HepG2 (cell line): ENCODE results near the gene MYEOV. TPM values are rescaled to one million over a fixed set of nuclear protein-coding genes. Genes with fewer than 3 reads are reported as not detected.
A peak's percentile ranks its signal among the peaks of the same experiment; 100 is the strongest.

Source experiments
- ATAC-seq: fragments of 200-7000 bp; cut with Tn5 transposase; 3 replicates; pipeline ENCODE4 v1.9.1; 2020; ENCODE audit warnings: mild to moderate bottlenecking, moderate library complexity
- BruUV-seq: library from RNA; stranded (reverse); fragments of 400-500 nt; replicated peaks from 2 replicates; lab custom pipeline; 2021; lab: Mats Ljungman, UMichigan
- CTCF ChIA-PET: fragments of 300-600 bp; formaldehyde crosslinking; extraction: SDS; loops from one replicate; lab custom pipeline; 2021; ENCODE audit warnings: low total read pairs, inconsistent platforms, low intra/inter-chr PET ratio; lab: Yijun Ruan, JAX
- POLR2A ChIA-PET: fragments of 350-600 bp; sonication (Branson Sonifier 250); formaldehyde crosslinking; loops from one replicate; lab custom pipeline; 2020; ENCODE audit warnings: antibody characterized with exemption, inconsistent platforms; lab: Yijun Ruan, JAX
- DNase-seq: peaks from one replicate; pipeline ENCODE4 v3.0.0-alpha.2; 2015; ENCODE audit warnings: low spot score
- FAIRE-seq: peaks from 3 replicates; lab custom pipeline; 2011; peaks lifted over from hg19 to GRCh38; lab: Jason Lieb, UNC
- H2AFZ ChIP-seq: one replicate; pipeline ENCODE4 v1.6.1; 2011; ENCODE audit warnings: low read length, inconsistent platforms
- H3K27ac ChIP-seq: fragments of 300-600 bp; 3 replicates; pipeline ENCODE4 v1.8.0; 2011; ENCODE audit warnings: mixed run types, mild to moderate bottlenecking, mixed read lengths, low read length, inconsistent platforms; ENCODE audit not compliant: insufficient read depth; ENCODE audit errors: extremely low read length
- H3K27me3 ChIP-seq, 2 experiments: fragments of 200-600 bp in 1 of 2; 2 replicates in 1 of 2; 3 replicates in 1 of 2; pipeline versions ENCODE4 v1.6.0 to v1.8.0; 2011; ENCODE audit warnings: low read length in 2 of 2, mild to moderate bottlenecking in 2 of 2, moderate library complexity in 2 of 2, inconsistent platforms in 1 of 2; ENCODE audit not compliant: insufficient read depth in 2 of 2, control insufficient read depth in 1 of 2
- H3K36me3 ChIP-seq, 2 experiments: fragments of 200-600 bp in 1 of 2; replicated peaks in 1 of 2; 2 replicates in 1 of 2; 3 replicates in 1 of 2; pipeline versions ENCODE4 v1.5.1 to v1.8.0; 2011; ENCODE audit warnings: low read length in 2 of 2, inconsistent platforms in 1 of 2; ENCODE audit not compliant: insufficient read depth in 2 of 2, control insufficient read depth in 1 of 2
- H3K4me1 ChIP-seq: 2 replicates; pipeline ENCODE4 v1.5.1; 2012; ENCODE audit warnings: low read length, inconsistent platforms; ENCODE audit not compliant: insufficient read depth
- H3K4me2 ChIP-seq: 2 replicates; pipeline ENCODE4 v1.6.0; 2011; ENCODE audit warnings: low read depth, low read length, inconsistent platforms
- H3K4me3 ChIP-seq, 3 experiments: fragments of 200-600 bp in 1 of 3; sonication (generic), shearing (Covaris generic) in 1 of 3; replicated peaks in 1 of 3; 2 replicates each; pipeline ENCODE4 v1.5.1; 2011 to 2016; ENCODE audit warnings: low read length in 3 of 3, inconsistent platforms in 2 of 3, low read depth in 2 of 3, mild to moderate bottlenecking in 2 of 3, control low read depth in 1 of 3, mixed read lengths in 1 of 3; ENCODE audit not compliant: insufficient read depth in 1 of 3
- H3K79me2 ChIP-seq: one replicate; pipeline ENCODE4 v1.6.1; 2011; ENCODE audit warnings: low read length, inconsistent platforms; ENCODE audit not compliant: insufficient read depth
- H3K9ac ChIP-seq: 2 replicates; pipeline ENCODE4 v1.6.0; 2011; ENCODE audit warnings: mild to moderate bottlenecking, low read depth, low read length, inconsistent platforms; ENCODE audit not compliant: insufficient read depth
- H3K9me3 ChIP-seq: 2 replicates; pipeline ENCODE4 v1.5.1; 2012; ENCODE audit warnings: mild to moderate bottlenecking, low read length
- H4K20me1 ChIP-seq: 2 replicates; pipeline ENCODE4 v1.6.0; 2011; ENCODE audit warnings: inconsistent platforms, mild to moderate bottlenecking, low read length, moderate library complexity; ENCODE audit not compliant: insufficient read depth
- HINFP ChIP-seq: sonication (generic); formaldehyde crosslinking; IDR thresholded peaks from 2 replicates; pipeline ENCODE4 v1.4.0; 2020; ENCODE audit warnings: low read depth, mild to moderate bottlenecking, missing genetic modification reagents
- HNF4G ChIP-seq, 2 experiments: sonication (generic) in 1 of 2; formaldehyde crosslinking in 1 of 2; IDR thresholded peaks; 2 replicates each; pipeline versions ENCODE4 v1.4.0 to v1.6.1; 2011 to 2020; ENCODE audit warnings: borderline replicate concordance in 2 of 2, low read depth in 2 of 2, mild to moderate bottlenecking in 2 of 2, low read length in 1 of 2, missing genetic modification reagents in 1 of 2, moderate library complexity in 1 of 2
- PBX2 ChIP-seq: IDR thresholded peaks from 2 replicates; pipeline ENCODE4 v1.6.1; 2016; ENCODE audit warnings: control low read depth
- ZNF512B ChIP-seq: sonication (generic); formaldehyde crosslinking; IDR thresholded peaks from 2 replicates; pipeline ENCODE4 v1.5.1; 2020; ENCODE audit warnings: missing genetic modification reagents, mild to moderate bottlenecking, borderline replicate concordance
- ZNF839 ChIP-seq: sonication (generic); formaldehyde crosslinking; IDR thresholded peaks from 2 replicates; pipeline ENCODE4 v1.4.0; 2020; ENCODE audit warnings: missing genetic modification reagents, mild to moderate bottlenecking, borderline replicate concordance
- WGBS: methylation state at CpG from one replicate; pipeline ENCODE4 v1.1.6; 2017; ENCODE audit warnings: low lambda C conversion rate; 5-methylcytosine and 5-hydroxymethylcytosine counted together
- in situ Hi-C: cut with HindIII; loops from 2 replicates; pipeline ENCODE4 v1.10.0; 2017; ENCODE audit warnings: low pct_unique_long_range_greater_than_20kb; ENCODE audit not compliant: extremely low pct_ligation_motif_present
- intact Hi-C: fragments of 100-400 bp; cut with micrococcal nuclease; formaldehyde crosslinking; loops from one replicate; pipeline ENCODE4 v1.10.0; 2022; ENCODE audit not compliant: unreplicated experiment
- polyA plus RNA-seq, 8 experiments: library from polyadenylated mRNA; depleted of rRNA in 3 of 8; stranded (reverse) in 7 of 8; unstranded in 1 of 8; fragments of >200 nt; fragmentation: Illumina TruSeq in 4 of 8; extraction: Trizol in 4 of 8; gene quantifications; 2 replicates each; pipeline versions ENCODE4 v1.2.1 to v1.2.3, GENCODE V29; 2011 to 2016; ENCODE audit warnings: low read depth in 4 of 8, missing spikeins in 1 of 8, mixed read lengths in 1 of 8; ENCODE audit not compliant: insufficient read depth in 1 of 8
- total RNA-seq, 5 experiments: library from RNA; depleted of rRNA; stranded (reverse); fragments of >200 nt; fragmentation: Illumina TruSeq; extraction: Trizol; gene quantifications; 2 replicates each; pipeline ENCODE4 v1.2.3, GENCODE V29; 2016; ENCODE audit warnings: low read depth in 1 of 5

MYEOV gene
- total and polyA plus RNA-seq, 2 of the 13 experiments (the other 11 are each of a cell fraction or from before 2014, with no cell fraction given): 0.33 to 1.8 TPM

- TF ChIP-seq ZNF512B (CRISPR knock-in tag) (no peak), ZNF839 (CRISPR knock-in tag) (no peak)
These were observed 5.7 kb upstream of the MYEOV start (continued) for GRCh38 chr11:69287968-69288882.

- ATAC-seq (no peak), FAIRE-seq (no peak), DNase-seq (no peak)
- Histone ChIP-seq H3K4me3 (no peak overlapping the region), H3K36me3 (no peaks in the 10 kb centered on the region), H3K27ac (no peak overlapping the region), H3K4me1 (peaks cover 24% of the 10 kb centered on the region), H4K20me1 (no peaks in the 10 kb centered on the region), H3K79me2 (no peaks in the 10 kb centered on the region), H3K9ac (no peak overlapping the region), H3K9me3 (no peaks in the 10 kb centered on the region), H3K27me3 (peaks cover 5 to 22% of the 10 kb centered on the region in 2 experiments; a peak in 4 of 5 replicates), H3K4me2 (peak overlapping the region; percentile 37; the same call in 1 of the 2 replicates), H2AFZ (no peak overlapping the region)
- CTCF ChIA-PET: no interaction called here
- WGBS: 7% methylated on average over 2 of the region's 2 CpGs
- POLR2A ChIA-PET: interaction anchor here (0.7 kb wide), 1 partner anchor 8 kb away, joined by 4 read pairs; no protein-coding TSS in a partner anchor
- TF ChIP-seq HINFP (CRISPR knock-in tag) (no peak), HNF4G (IDR thresholded peaks at IDR 0.05; ENCODE audit: borderline replicate concordance, low read depth, low read length) (no peak), HNF4G (CRISPR knock-in tag; IDR thresholded peaks at IDR 0.05; ENCODE audit: borderline replicate concordance, low read depth) (no peak), PBX2 (CRISPR knock-in tag) (no peak)
- in situ Hi-C loops: no loop called here
- no TSS peak for BruUV-seq
- intact Hi-C loops: no loop called here
These were observed 5.1 kb upstream of the MYEOV start for GRCh38 chr11:69288883-69289242.
